HG03280 (cell line): ENCODE measurements around the gene NF2.

Experiments
- ATAC-seq: cut with Tn5 transposase; IDR thresholded peaks from one replicate; pipeline ENCODE4 v1.9.1; 2021; ENCODE audit warnings: mild to moderate bottlenecking, moderate library complexity; ENCODE audit not compliant: unreplicated experiment

NF2 gene

GRCh38 chr22:29738118-29738815, 134.8 kb downstream of the NF2 start:
- ATAC-seq: no peak

GRCh38 chr22:29739346-29739875, 136.0 kb downstream of the NF2 start:
- no peak for ATAC-seq

GRCh38 chr22:29740216-29740615, 136.8 kb downstream of the NF2 start:
- no peak for ATAC-seq

- no peak for ATAC-seq
These were observed 138.5 kb downstream of the NF2 start for GRCh38 chr22:29741926-29742325.

GRCh38 chr22:29742326-29742725, 138.9 kb downstream of the NF2 start:
- ATAC-seq: no peak

- no peak for ATAC-seq
These were observed 141.5 kb downstream of the NF2 start for GRCh38 chr22:29744902-29745301.

- no peak for ATAC-seq
These were observed 144.4 kb downstream of the NF2 start for GRCh38 chr22:29747832-29748231.
